ENCODE measurements around the gene XK. TPM values are rescaled to one million over a fixed set of nuclear protein-coding genes. Genes with fewer than 3 reads are reported as not detected.

XK gene
- total and polyA plus RNA-seq, 2 experiments from 2014 or later = 0.29 to 1.5 TPM

- H3K79me2 ChIP-seq (replicated peaks; ENCODE audit: insufficient read depth) = no peaks in the 10 kb centered on the region
- H3K36me3 Mint-ChIP-seq (ENCODE audit: low read depth) = no peaks in the 10 kb centered on the region
- H3K9me2 ChIP-seq (ENCODE audit: insufficient read depth) = no peaks in the 10 kb centered on the region
- no peak overlapping the region for H3K4me3 ChIP-seq
- TF ChIP-seq REST (IDR thresholded peaks at IDR 0.05; ENCODE audit: unreplicated experiment) (no peak), CREB1 (CRISPR knock-in tag; IDR thresholded peaks at IDR 0.05; ENCODE audit: low read depth) (no peak), ZNF331 (CRISPR knock-in tag; IDR thresholded peaks at IDR 0.05; ENCODE audit: low read depth) (no peak), EZH2phosphoT487 (IDR thresholded peaks at IDR 0.05; ENCODE audit: unreplicated experiment) (no peak), ZNF114 (CRISPR knock-in tag; IDR thresholded peaks at IDR 0.05) (no peak), ETS1 (IDR thresholded peaks at IDR 0.05) (no peak), NANOG (IDR thresholded peaks at IDR 0.05; ENCODE audit: borderline replicate concordance) (no peak), EZH2 (IDR thresholded peaks at IDR 0.05; ENCODE audit: low read depth, unreplicated experiment) (no peak), JUNB (IDR thresholded peaks at IDR 0.05; ENCODE audit: unreplicated experiment) (no peak), STAT1 (IDR thresholded peaks at IDR 0.05; ENCODE audit: unreplicated experiment) (no peak), POLR2AphosphoS5 (IDR thresholded peaks at IDR 0.05; ENCODE audit: low read depth) (no peak)
- TF ChIP-seq, protein P1, sequence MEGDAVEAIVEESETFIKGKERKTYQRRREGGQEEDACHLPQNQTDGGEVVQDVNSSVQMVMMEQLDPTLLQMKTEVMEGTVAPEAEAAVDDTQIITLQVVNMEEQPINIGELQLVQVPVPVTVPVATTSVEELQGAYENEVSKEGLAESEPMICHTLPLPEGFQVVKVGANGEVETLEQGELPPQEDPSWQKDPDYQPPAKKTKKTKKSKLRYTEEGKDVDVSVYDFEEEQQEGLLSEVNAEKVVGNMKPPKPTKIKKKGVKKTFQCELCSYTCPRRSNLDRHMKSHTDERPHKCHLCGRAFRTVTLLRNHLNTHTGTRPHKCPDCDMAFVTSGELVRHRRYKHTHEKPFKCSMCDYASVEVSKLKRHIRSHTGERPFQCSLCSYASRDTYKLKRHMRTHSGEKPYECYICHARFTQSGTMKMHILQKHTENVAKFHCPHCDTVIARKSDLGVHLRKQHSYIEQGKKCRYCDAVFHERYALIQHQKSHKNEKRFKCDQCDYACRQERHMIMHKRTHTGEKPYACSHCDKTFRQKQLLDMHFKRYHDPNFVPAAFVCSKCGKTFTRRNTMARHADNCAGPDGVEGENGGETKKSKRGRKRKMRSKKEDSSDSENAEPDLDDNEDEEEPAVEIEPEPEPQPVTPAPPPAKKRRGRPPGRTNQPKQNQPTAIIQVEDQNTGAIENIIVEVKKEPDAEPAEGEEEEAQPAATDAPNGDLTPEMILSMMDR (conservative IDR thresholded peaks at IDR 0.05; ENCODE audit: low read depth in 2 of 2) = no peak
- TF ChIP-seq, protein P2, sequence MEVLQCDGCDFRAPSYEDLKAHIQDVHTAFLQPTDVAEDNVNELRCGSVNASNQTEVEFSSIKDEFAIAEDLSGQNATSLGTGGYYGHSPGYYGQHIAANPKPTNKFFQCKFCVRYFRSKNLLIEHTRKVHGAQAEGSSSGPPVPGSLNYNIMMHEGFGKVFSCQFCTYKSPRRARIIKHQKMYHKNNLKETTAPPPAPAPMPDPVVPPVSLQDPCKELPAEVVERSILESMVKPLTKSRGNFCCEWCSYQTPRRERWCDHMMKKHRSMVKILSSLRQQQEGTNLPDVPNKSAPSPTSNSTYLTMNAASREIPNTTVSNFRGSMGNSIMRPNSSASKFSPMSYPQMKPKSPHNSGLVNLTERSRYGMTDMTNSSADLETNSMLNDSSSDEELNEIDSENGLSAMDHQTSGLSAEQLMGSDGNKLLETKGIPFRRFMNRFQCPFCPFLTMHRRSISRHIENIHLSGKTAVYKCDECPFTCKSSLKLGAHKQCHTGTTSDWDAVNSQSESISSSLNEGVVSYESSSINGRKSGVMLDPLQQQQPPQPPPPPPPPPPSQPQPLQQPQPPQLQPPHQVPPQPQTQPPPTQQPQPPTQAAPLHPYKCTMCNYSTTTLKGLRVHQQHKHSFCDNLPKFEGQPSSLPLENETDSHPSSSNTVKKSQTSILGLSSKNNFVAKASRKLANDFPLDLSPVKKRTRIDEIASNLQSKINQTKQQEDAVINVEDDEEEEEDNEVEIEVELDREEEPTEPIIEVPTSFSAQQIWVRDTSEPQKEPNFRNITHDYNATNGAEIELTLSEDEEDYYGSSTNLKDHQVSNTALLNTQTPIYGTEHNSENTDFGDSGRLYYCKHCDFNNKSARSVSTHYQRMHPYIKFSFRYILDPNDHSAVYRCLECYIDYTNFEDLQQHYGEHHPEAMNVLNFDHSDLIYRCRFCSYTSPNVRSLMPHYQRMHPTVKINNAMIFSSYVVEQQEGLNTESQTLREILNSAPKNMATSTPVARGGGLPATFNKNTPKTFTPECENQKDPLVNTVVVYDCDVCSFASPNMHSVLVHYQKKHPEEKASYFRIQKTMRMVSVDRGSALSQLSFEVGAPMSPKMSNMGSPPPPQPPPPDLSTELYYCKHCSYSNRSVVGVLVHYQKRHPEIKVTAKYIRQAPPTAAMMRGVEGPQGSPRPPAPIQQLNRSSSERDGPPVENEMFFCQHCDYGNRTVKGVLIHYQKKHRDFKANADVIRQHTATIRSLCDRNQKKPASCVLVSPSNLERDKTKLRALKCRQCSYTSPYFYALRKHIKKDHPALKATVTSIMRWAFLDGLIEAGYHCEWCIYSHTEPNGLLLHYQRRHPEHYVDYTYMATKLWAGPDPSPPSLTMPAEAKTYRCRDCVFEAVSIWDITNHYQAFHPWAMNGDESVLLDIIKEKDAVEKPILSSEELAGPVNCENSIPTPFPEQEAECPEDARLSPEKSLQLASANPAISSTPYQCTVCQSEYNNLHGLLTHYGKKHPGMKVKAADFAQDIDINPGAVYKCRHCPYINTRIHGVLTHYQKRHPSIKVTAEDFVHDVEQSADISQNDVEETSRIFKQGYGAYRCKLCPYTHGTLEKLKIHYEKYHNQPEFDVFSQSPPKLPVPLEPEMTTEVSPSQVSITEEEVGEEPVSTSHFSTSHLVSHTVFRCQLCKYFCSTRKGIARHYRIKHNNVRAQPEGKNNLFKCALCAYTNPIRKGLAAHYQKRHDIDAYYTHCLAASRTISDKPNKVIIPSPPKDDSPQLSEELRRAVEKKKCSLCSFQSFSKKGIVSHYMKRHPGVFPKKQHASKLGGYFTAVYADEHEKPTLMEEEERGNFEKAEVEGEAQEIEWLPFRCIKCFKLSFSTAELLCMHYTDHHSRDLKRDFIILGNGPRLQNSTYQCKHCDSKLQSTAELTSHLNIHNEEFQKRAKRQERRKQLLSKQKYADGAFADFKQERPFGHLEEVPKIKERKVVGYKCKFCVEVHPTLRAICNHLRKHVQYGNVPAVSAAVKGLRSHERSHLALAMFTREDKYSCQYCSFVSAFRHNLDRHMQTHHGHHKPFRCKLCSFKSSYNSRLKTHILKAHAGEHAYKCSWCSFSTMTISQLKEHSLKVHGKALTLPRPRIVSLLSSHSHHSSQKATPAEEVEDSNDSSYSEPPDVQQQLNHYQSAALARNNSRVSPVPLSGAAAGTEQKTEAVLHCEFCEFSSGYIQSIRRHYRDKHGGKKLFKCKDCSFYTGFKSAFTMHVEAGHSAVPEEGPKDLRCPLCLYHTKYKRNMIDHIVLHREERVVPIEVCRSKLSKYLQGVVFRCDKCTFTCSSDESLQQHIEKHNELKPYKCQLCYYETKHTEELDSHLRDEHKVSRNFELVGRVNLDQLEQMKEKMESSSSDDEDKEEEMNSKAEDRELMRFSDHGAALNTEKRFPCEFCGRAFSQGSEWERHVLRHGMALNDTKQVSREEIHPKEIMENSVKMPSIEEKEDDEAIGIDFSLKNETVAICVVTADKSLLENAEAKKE (CRISPR knock-in tag; IDR thresholded peaks at IDR 0.05) = no peak
- no peak overlapping the region for H3K27ac Mint-ChIP-seq
- no peaks in the 10 kb centered on the region for H3K27me3 Mint-ChIP-seq (ENCODE audit: insufficient read depth, low read depth, poor library complexity)
- no peak overlapping the region for H2AFZ ChIP-seq
- no peak overlapping the region for H3K4me3 Mint-ChIP-seq
- no peaks in the 10 kb centered on the region for H3K27me3 ChIP-seq (ENCODE audit: insufficient read depth)
- no peak overlapping the region for H3K27ac ChIP-seq (ENCODE audit: low read depth)
- no peaks in the 10 kb centered on the region for H3K9me3 Mint-ChIP-seq
- H4K20me1 ChIP-seq (replicated peaks; ENCODE audit: insufficient read depth) = no peaks in the 10 kb centered on the region
- H3K4me1 Mint-ChIP-seq = no peaks in the 10 kb centered on the region
- H3K36me3 ChIP-seq (ENCODE audit: insufficient read depth) = no peaks in the 10 kb centered on the region
- no peak overlapping the region for H3K4me2 ChIP-seq
- no peaks in the 10 kb centered on the region for H3K4me1 ChIP-seq (ENCODE audit: insufficient read depth)
- ATAC-seq (no peak), DNase-seq (ENCODE audit: low spot score) (no peak)
- no peaks in the 10 kb centered on the region for H3F3A ChIP-seq (replicated peaks; ENCODE audit: low read depth)
These were observed 7.3 kb downstream of the XK start for GRCh38 chrX:37692918-37693317.

Data from GM23338 (cell line).